Dermis microvascular lymphatic vessel endothelial cell (primary cell): Measurements from ENCODE around the gene GSTO1. TPM values are rescaled to one million over a fixed set of nuclear protein-coding genes. Genes with fewer than 3 reads are reported as not detected.

ENCODE experiments used
- DNase-seq, 2 donors: peaks; one replicate each; pipeline versions ENCODE4 v3.0.0 to v3.0.0-alpha.2; 2010; ENCODE audit warnings: low read depth in 2 of 2
- total RNA-seq: library from RNA; depleted of rRNA; stranded (reverse); fragments of >200 nt; gene quantifications from 2 replicates; pipeline ENCODE4 v1.2.1, GENCODE V29; 2014

GSTO1 gene
- total RNA-seq, 1 donor from 2014 or later, result 267 TPM

GRCh38 chr10:104303594-104304355 lies 49.1 kb downstream of the GSTO1 start:
- DNase-seq, result no peak

- DNase-seq, result no peak
Measured at GRCh38 chr10:104304356-104304745, 49.7 kb downstream of the GSTO1 start.

- DNase-seq, result no peak
Measured at GRCh38 chr10:104304927-104305326, 50.2 kb downstream of the GSTO1 start.

GRCh38 chr10:104306897-104307296 lies 52.2 kb downstream of the GSTO1 start:
- DNase-seq, result no peak

GRCh38 chr10:104307576-104308438 lies 53.1 kb downstream of the GSTO1 start:
- DNase-seq, result no peak

- DNase-seq, result no peak
Measured at GRCh38 chr10:104308439-104308903, 53.8 kb downstream of the GSTO1 start.

- DNase-seq, result peak in 1 of 2 donors; percentile 55
Measured at GRCh38 chr10:104309980-104310978, 55.6 kb downstream of the GSTO1 start.

- no peak for DNase-seq
Measured at GRCh38 chr10:104311184-104311720, 56.6 kb downstream of the GSTO1 start.

GRCh38 chr10:104314591-104315485 lies 60.1 kb downstream of the GSTO1 start:
- DNase-seq, result no peak

- no peak for DNase-seq
Measured at GRCh38 chr10:104315486-104315921, 60.8 kb downstream of the GSTO1 start.

- no peak for DNase-seq
Measured at GRCh38 chr10:104316321-104317099, 61.8 kb downstream of the GSTO1 start.

Other genes with a start within 250 kb of the GSTO1 start
- 0.25 and 0.90 TPM in 2 replicates for gene COL17A1, start 169.0 kb upstream of the GSTO1 start, total RNA-seq
- gene SFR1, start 132.7 kb upstream of the GSTO1 start, total RNA-seq, result 3.5 and 4.9 TPM in 2 replicates
- gene CFAP43, start 22.5 kb upstream of the GSTO1 start, total RNA-seq, result under 0.01 TPM in 2 replicates
- 0.51 and 0.89 TPM in 2 replicates for gene GSTO2, start 14.3 kb downstream of the GSTO1 start, total RNA-seq
- gene ITPRIP, start 83.6 kb downstream of the GSTO1 start, total RNA-seq, result 20.7 and 43.0 TPM in 2 replicates
- 0.64 and 0.89 TPM in 2 replicates for gene CFAP58, start 98.9 kb downstream of the GSTO1 start, total RNA-seq